GM23338 (cell line): Measurements from ENCODE around the gene OARD1. TPM values are rescaled to one million over a fixed set of nuclear protein-coding genes. Genes with fewer than 3 reads are reported as not detected.

Experiments used
- ATAC-seq: fragments of 200-7000 bp; cut with Tn5 transposase; 3 replicates; pipeline ENCODE4 v1.9.1; 2020
- DNase-seq: peaks from one replicate; pipeline ENCODE4 v3.0.0-alpha.2; 2015; ENCODE audit warnings: low spot score
- H2AFZ ChIP-seq: fragments of 200-600 bp; sonication (generic); 2 replicates; pipeline ENCODE4 v1.8.0; 2016; ENCODE audit warnings: antibody characterized with exemption, mild to moderate bottlenecking, moderate library complexity
- H3F3A ChIP-seq: fragments of 200-600 bp; sonication (generic); replicated peaks from 2 replicates; pipeline ENCODE4 v1.8.0; 2017; ENCODE audit warnings: antibody characterized with exemption, mixed run types, low read depth
- H3K27ac ChIP-seq: fragments of 200-600 bp; sonication (generic); 2 replicates; pipeline ENCODE4 v1.6.1; 2016; ENCODE audit warnings: low read depth
- H3K27me3 ChIP-seq: fragments of 200-600 bp; sonication (generic); 2 replicates; pipeline ENCODE4 v1.8.0; 2016; ENCODE audit warnings: mild to moderate bottlenecking, mixed run types, moderate library complexity; ENCODE audit not compliant: insufficient read depth
- H3K36me3 ChIP-seq: fragments of 200-600 bp; sonication (generic); 2 replicates; pipeline ENCODE4 v1.8.0; 2016; ENCODE audit warnings: mild to moderate bottlenecking; ENCODE audit not compliant: insufficient read depth
- H3K4me1 ChIP-seq: fragments of 200-600 bp; sonication (generic); 2 replicates; pipeline ENCODE4 v1.8.0; 2016; ENCODE audit warnings: mild to moderate bottlenecking, moderate library complexity; ENCODE audit not compliant: insufficient read depth
- H3K4me2 ChIP-seq: fragments of 200-600 bp; sonication (generic); 2 replicates; pipeline ENCODE4 v1.7.1; 2017; ENCODE audit warnings: mixed run types
- H3K4me3 ChIP-seq: fragments of 200-600 bp; sonication (generic); 2 replicates; pipeline ENCODE4 v1.6.1; 2016; ENCODE audit warnings: mixed run types
- H3K79me2 ChIP-seq: fragments of 200-600 bp; sonication (generic); replicated peaks from 2 replicates; pipeline ENCODE4 v1.8.0; 2017; ENCODE audit warnings: mild to moderate bottlenecking; ENCODE audit not compliant: insufficient read depth
- H3K9me2 ChIP-seq: fragments of 200-600 bp; sonication (generic); 2 replicates; pipeline ENCODE4 v1.8.0; 2017; ENCODE audit not compliant: insufficient read depth
- H4K20me1 ChIP-seq: fragments of 200-600 bp; sonication (generic); replicated peaks from 2 replicates; pipeline ENCODE4 v1.8.0; 2017; ENCODE audit warnings: mild to moderate bottlenecking; ENCODE audit not compliant: insufficient read depth
- H3K27ac Mint-ChIP-seq: 2 replicates; pipeline ENCODE4 v1.8.0; 2020; ENCODE audit warnings: inconsistent platforms, mild to moderate bottlenecking, moderate library complexity, mixed read lengths
- H3K27me3 Mint-ChIP-seq: 3 replicates; pipeline ENCODE4 v1.8.0; 2022; ENCODE audit warnings: low read depth, mild to moderate bottlenecking, moderate library complexity, mixed read lengths, inconsistent platforms; ENCODE audit not compliant: insufficient read depth, poor library complexity
- H3K36me3 Mint-ChIP-seq: 3 replicates; pipeline ENCODE4 v1.8.0; 2021; ENCODE audit warnings: low read depth, mild to moderate bottlenecking, inconsistent platforms, moderate library complexity, mixed read lengths
- H3K4me1 Mint-ChIP-seq: 3 replicates; pipeline ENCODE4 v1.8.0; 2020; ENCODE audit warnings: mild to moderate bottlenecking, inconsistent platforms, mixed read lengths
- H3K4me3 Mint-ChIP-seq: 3 replicates; pipeline ENCODE4 v1.8.0; 2021; ENCODE audit warnings: moderate library complexity, mild to moderate bottlenecking, inconsistent platforms, mixed read lengths
- H3K9me3 Mint-ChIP-seq: 3 replicates; pipeline ENCODE4 v1.8.0; 2020; ENCODE audit warnings: moderate library complexity, mild to moderate bottlenecking, inconsistent platforms, mixed read lengths
- CTCF ChIP-seq, 2 experiments: fragments of 200-600 bp in 1 of 2; sonication (generic) in 1 of 2; conservative IDR thresholded peaks; 2 replicates each; pipeline versions ENCODE4 v1.5.1 to v1.6.1; 2016 to 2017; ENCODE audit warnings: antibody characterized with exemption in 2 of 2, low read depth in 2 of 2, mild to moderate bottlenecking in 2 of 2, moderate library complexity in 1 of 2
- EZH2phosphoT487 ChIP-seq: fragments of 200-600 bp; sonication (generic); IDR thresholded peaks from one replicate; pipeline ENCODE4 v1.8.1; 2018; ENCODE audit warnings: antibody characterized with exemption; ENCODE audit not compliant: unreplicated experiment
- JUNB ChIP-seq: IDR thresholded peaks from one replicate; pipeline ENCODE4 v1.6.1; 2016; ENCODE audit warnings: antibody characterized with exemption; ENCODE audit not compliant: unreplicated experiment
- POLR2AphosphoS5 ChIP-seq: IDR thresholded peaks from 2 replicates; pipeline ENCODE4 v1.6.1; 2016; ENCODE audit warnings: antibody characterized with exemption, low read depth
- REST ChIP-seq: IDR thresholded peaks from one replicate; pipeline ENCODE4 v1.6.1; 2018; ENCODE audit warnings: antibody characterized with exemption; ENCODE audit not compliant: unreplicated experiment
- ZNF331 ChIP-seq: fragments of 250-450 bp; sonication (Bioruptor Pico); IDR thresholded peaks from 2 replicates; pipeline ENCODE4 v1.5.0; 2020; ENCODE audit warnings: low read depth, mild to moderate bottlenecking, moderate library complexity
- polyA plus RNA-seq: library from polyadenylated mRNA; unstranded; fragments of >200 nt; fragmentation: Nextera tagmentation; extraction: Ambion mirVana; gene quantifications from 2 replicates; pipeline ENCODE4 v1.2.1, GENCODE V29; 2016
- total RNA-seq: library from RNA; depleted of rRNA; stranded (reverse); fragments of >200 nt; shearing (Covaris generic); gene quantifications from 2 replicates; pipeline ENCODE4 v1.2.3, GENCODE V29; 2014
- TF ChIP-seq, protein P1 (sequence below): fragments of 250-450 bp; sonication (Bioruptor Pico); IDR thresholded peaks from 2 replicates; pipeline ENCODE4 v1.5.0; 2020; ENCODE audit warnings: mild to moderate bottlenecking, moderate library complexity

The OARD1 gene
- total and polyA plus RNA-seq, 2 experiments from 2014 or later = 25.9 to 60.8 TPM

DNA sequence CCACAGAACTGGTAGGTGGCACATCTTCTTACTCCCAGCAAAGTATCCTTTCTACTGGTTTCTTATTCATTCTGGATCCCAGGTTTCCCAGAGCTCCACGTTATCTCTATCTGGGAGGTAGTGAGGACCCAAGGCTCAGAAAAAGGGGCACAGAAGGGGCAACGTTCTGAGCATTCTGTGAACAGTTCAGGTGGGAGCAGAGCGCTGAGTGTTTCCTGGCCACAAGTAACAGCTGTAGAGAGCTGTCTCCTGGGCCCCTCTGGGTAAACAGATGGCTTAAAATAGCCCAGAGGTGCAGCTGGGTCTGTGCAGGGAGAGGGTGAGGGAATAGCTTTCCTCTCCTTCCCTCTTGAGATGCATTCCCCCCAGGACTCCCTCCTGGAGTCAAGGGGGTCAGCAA is 17.0 kb downstream of the OARD1 start:
- H4K20me1 ChIP-seq = no peaks in the 10 kb centered on the region
- no peak overlapping the region for H2AFZ ChIP-seq
- ATAC-seq (no peak), DNase-seq (no peak)
- no peaks in the 10 kb centered on the region for H3K79me2 ChIP-seq
- no peaks in the 10 kb centered on the region for H3K36me3 ChIP-seq
- H3K27me3 Mint-ChIP-seq = peaks cover 2% of the 10 kb centered on the region
- H3K4me1 ChIP-seq = peaks cover 12% of the 10 kb centered on the region
- no peak overlapping the region for H3K4me3 Mint-ChIP-seq
- no peaks in the 10 kb centered on the region for H3K36me3 Mint-ChIP-seq
- no peak overlapping the region for H3K4me3 ChIP-seq
- TF ChIP-seq REST (no peak), ZNF331 (no peak), CTCF (conservative IDR thresholded peaks at IDR 0.05; ENCODE audit: low read depth in 2 of 2) (no peak), POLR2AphosphoS5 (no peak), JUNB (no peak), EZH2phosphoT487 (no peak)
- TF ChIP-seq, protein P1, sequence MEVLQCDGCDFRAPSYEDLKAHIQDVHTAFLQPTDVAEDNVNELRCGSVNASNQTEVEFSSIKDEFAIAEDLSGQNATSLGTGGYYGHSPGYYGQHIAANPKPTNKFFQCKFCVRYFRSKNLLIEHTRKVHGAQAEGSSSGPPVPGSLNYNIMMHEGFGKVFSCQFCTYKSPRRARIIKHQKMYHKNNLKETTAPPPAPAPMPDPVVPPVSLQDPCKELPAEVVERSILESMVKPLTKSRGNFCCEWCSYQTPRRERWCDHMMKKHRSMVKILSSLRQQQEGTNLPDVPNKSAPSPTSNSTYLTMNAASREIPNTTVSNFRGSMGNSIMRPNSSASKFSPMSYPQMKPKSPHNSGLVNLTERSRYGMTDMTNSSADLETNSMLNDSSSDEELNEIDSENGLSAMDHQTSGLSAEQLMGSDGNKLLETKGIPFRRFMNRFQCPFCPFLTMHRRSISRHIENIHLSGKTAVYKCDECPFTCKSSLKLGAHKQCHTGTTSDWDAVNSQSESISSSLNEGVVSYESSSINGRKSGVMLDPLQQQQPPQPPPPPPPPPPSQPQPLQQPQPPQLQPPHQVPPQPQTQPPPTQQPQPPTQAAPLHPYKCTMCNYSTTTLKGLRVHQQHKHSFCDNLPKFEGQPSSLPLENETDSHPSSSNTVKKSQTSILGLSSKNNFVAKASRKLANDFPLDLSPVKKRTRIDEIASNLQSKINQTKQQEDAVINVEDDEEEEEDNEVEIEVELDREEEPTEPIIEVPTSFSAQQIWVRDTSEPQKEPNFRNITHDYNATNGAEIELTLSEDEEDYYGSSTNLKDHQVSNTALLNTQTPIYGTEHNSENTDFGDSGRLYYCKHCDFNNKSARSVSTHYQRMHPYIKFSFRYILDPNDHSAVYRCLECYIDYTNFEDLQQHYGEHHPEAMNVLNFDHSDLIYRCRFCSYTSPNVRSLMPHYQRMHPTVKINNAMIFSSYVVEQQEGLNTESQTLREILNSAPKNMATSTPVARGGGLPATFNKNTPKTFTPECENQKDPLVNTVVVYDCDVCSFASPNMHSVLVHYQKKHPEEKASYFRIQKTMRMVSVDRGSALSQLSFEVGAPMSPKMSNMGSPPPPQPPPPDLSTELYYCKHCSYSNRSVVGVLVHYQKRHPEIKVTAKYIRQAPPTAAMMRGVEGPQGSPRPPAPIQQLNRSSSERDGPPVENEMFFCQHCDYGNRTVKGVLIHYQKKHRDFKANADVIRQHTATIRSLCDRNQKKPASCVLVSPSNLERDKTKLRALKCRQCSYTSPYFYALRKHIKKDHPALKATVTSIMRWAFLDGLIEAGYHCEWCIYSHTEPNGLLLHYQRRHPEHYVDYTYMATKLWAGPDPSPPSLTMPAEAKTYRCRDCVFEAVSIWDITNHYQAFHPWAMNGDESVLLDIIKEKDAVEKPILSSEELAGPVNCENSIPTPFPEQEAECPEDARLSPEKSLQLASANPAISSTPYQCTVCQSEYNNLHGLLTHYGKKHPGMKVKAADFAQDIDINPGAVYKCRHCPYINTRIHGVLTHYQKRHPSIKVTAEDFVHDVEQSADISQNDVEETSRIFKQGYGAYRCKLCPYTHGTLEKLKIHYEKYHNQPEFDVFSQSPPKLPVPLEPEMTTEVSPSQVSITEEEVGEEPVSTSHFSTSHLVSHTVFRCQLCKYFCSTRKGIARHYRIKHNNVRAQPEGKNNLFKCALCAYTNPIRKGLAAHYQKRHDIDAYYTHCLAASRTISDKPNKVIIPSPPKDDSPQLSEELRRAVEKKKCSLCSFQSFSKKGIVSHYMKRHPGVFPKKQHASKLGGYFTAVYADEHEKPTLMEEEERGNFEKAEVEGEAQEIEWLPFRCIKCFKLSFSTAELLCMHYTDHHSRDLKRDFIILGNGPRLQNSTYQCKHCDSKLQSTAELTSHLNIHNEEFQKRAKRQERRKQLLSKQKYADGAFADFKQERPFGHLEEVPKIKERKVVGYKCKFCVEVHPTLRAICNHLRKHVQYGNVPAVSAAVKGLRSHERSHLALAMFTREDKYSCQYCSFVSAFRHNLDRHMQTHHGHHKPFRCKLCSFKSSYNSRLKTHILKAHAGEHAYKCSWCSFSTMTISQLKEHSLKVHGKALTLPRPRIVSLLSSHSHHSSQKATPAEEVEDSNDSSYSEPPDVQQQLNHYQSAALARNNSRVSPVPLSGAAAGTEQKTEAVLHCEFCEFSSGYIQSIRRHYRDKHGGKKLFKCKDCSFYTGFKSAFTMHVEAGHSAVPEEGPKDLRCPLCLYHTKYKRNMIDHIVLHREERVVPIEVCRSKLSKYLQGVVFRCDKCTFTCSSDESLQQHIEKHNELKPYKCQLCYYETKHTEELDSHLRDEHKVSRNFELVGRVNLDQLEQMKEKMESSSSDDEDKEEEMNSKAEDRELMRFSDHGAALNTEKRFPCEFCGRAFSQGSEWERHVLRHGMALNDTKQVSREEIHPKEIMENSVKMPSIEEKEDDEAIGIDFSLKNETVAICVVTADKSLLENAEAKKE (CRISPR knock-in tag) = no peak
- no peaks in the 10 kb centered on the region for H3F3A ChIP-seq
- no peaks in the 10 kb centered on the region for H3K27me3 ChIP-seq
- no peaks in the 10 kb centered on the region for H3K9me2 ChIP-seq
- H3K9me3 Mint-ChIP-seq = no peaks in the 10 kb centered on the region
- H3K4me2 ChIP-seq = no peak overlapping the region
- peaks cover 27% of the 10 kb centered on the region for H3K4me1 Mint-ChIP-seq
- H3K27ac Mint-ChIP-seq = no peak overlapping the region
- H3K27ac ChIP-seq = no peak overlapping the region
